Upper lobe of left lung (tissue), 6 donors: ENCODE data around the gene UBE2L3. TPM values are rescaled to one million over a fixed set of nuclear protein-coding genes. Genes with fewer than 3 reads are reported as not detected.
A peak's percentile ranks its signal among the peaks of the same experiment; 100 is the strongest.

Source experiments
- ATAC-seq, 2 donors: fragments of 200-7000 bp; cut with Tn5 transposase; one replicate each; pipeline ENCODE4 v1.9.1; 2022; ENCODE audit warnings: mild to moderate bottlenecking in 2 of 2, moderate library complexity in 2 of 2; ENCODE audit not compliant: low FRiP score in 2 of 2
- DNase-seq, 2 donors: peaks; one replicate each; pipeline ENCODE4 v3.0.0-alpha.2; 2019 to 2020
- H3K27ac ChIP-seq, 4 donors: fragments of 200-600 bp; sonication (generic); one replicate each; pipeline ENCODE4 v1.5.1; 2016 to 2019
- H3K27me3 ChIP-seq, 4 donors: fragments of 200-600 bp; sonication (generic); one replicate each; pipeline ENCODE4 v1.5.1; 2017 to 2019
- H3K36me3 ChIP-seq, 4 donors: fragments of 200-600 bp; sonication (generic); one replicate each; pipeline ENCODE4 v1.5.1; 2016 to 2019
- H3K4me1 ChIP-seq, 4 donors: fragments of 200-600 bp; sonication (generic); one replicate each; pipeline ENCODE4 v1.5.1; 2018 to 2019
- H3K4me3 ChIP-seq, 4 donors: fragments of 200-600 bp; sonication (generic); one replicate each; pipeline ENCODE4 v1.5.1; 2017 to 2019; ENCODE audit warnings: mild to moderate bottlenecking in 2 of 4, moderate library complexity in 1 of 4
- H3K9me3 ChIP-seq, 4 donors: fragments of 200-600 bp; sonication (generic); one replicate each; pipeline ENCODE4 v1.5.1; 2018 to 2019
- CTCF ChIP-seq, 6 experiments: fragments of 450-650 bp in 4 of 6; fragments of 200-600 bp in 2 of 6; sonication (generic) in 2 of 6; IDR thresholded peaks; one replicate each; pipeline ENCODE4 v1.5.1; 2016 to 2019; ENCODE audit warnings: antibody characterized with exemption in 6 of 6
- EP300 ChIP-seq, 4 donors: sonication (generic); formaldehyde crosslinking; IDR thresholded peaks; one replicate each; pipeline ENCODE4 v1.5.1; 2017; ENCODE audit warnings: antibody characterized with exemption in 4 of 4, control low read depth in 2 of 4
- POLR2A ChIP-seq, 4 donors: fragments of 450-650 bp; IDR thresholded peaks; one replicate each; pipeline ENCODE4 v1.5.1; 2016 to 2017; ENCODE audit warnings: antibody characterized with exemption in 4 of 4, mild to moderate bottlenecking in 2 of 4
- POLR2AphosphoS5 ChIP-seq, 2 donors: sonication (generic); formaldehyde crosslinking; IDR thresholded peaks; one replicate each; pipeline ENCODE4 v1.5.1; 2017; ENCODE audit warnings: antibody characterized with exemption in 2 of 2
- WGBS, 2 donors: methylation state at CpG; one replicate each; pipeline ENCODE4 v1.1.5; 2017 to 2018; 5-methylcytosine and 5-hydroxymethylcytosine counted together
- total RNA-seq, 6 donors: library from RNA; depleted of rRNA in 4 of 6; stranded (reverse); fragments of >200 nt in 4 of 6; gene quantifications; one replicate each; pipeline versions ENCODE4 v1.1.0 to v1.2.1, GENCODE V29; 2016 to 2021
- donor health status: DM: no; HTN: no; CAD: no; lungs with moderate emphysema.
- donor health status: DM: no; HTN: yes; CAD: no; lungs with severe emphysema.

The UBE2L3 gene
- total RNA-seq, 6 donors from 2014 or later = 24.1 to 45.8 (median 39.2) TPM

GRCh38 chr22:21652010-21652546 lies 84.6 kb downstream of the UBE2L3 start:
- H3K36me3 ChIP-seq = peaks cover 0 to 13% (median 0%) of the 10 kb centered on the region in 4 donors
- H3K27ac ChIP-seq = peak overlapping the region in 3 of 4 donors; percentile 17 to 49 (median 36)
- DNase-seq (peak; percentile 95 to 97), ATAC-seq (peak; percentile 88 to 96)
- H3K9me3 ChIP-seq = no peaks in the 10 kb centered on the region
- H3K4me3 ChIP-seq = peak overlapping the region; percentile 51 to 60 (median 58)
- TF ChIP-seq CTCF (IDR thresholded peaks at IDR 0.05) (no peak), POLR2A (IDR thresholded peaks at IDR 0.05) (no peak), EP300 (IDR thresholded peaks at IDR 0.05) (no peak), POLR2AphosphoS5 (IDR thresholded peaks at IDR 0.05) (no peak)
- H3K4me1 ChIP-seq = peaks cover 16 to 29% (median 19%) of the 10 kb centered on the region in 4 donors
- H3K27me3 ChIP-seq = no peaks in the 10 kb centered on the region
- 0 to 1% methylated on average over 20 to 30 of the region's 44 CpGs for WGBS, 2 donors

- TF ChIP-seq POLR2A (IDR thresholded peaks at IDR 0.05) (no peak), CTCF (IDR thresholded peaks at IDR 0.05) (no peak), POLR2AphosphoS5 (IDR thresholded peaks at IDR 0.05) (no peak)
- WGBS, 2 donors = 30 to 33% methylated on average over 15 to 23 of the region's 40 CpGs
- Histone ChIP-seq H3K4me3 (peak overlapping the region; percentile 51 to 60 (median 58)), H3K36me3 (peaks cover 0 to 10% (median 0%) of the 10 kb centered on the region in 4 donors), H3K27ac (peak overlapping the region in 1 of 4 donors; percentile 36), H3K27me3 (no peaks in the 10 kb centered on the region), H3K4me1 (peaks cover 21 to 35% (median 25%) of the 10 kb centered on the region in 4 donors), H3K9me3 (no peaks in the 10 kb centered on the region)
- DNase-seq = peak in 1 of 2 donors; percentile 57
- no peak for ATAC-seq
Measured at GRCh38 chr22:21652547-21653545, 85.3 kb downstream of the UBE2L3 start.

- H3K4me3 ChIP-seq = peak overlapping the region in 3 of 4 donors; percentile 56 to 72 (median 70)
- no peak for TF ChIP-seq EP300 (IDR thresholded peaks at IDR 0.05)
- TF ChIP-seq POLR2A (IDR thresholded peaks at IDR 0.05) = no peak
- TF ChIP-seq POLR2AphosphoS5 (IDR thresholded peaks at IDR 0.05) = no peak
- TF ChIP-seq CTCF (IDR thresholded peaks at IDR 0.05) = no peak
- no peaks in the 10 kb centered on the region for H3K9me3 ChIP-seq
- H3K27ac ChIP-seq = peak overlapping the region in 3 of 4 donors; percentile 24 to 49 (median 26)
- no peaks in the 10 kb centered on the region for H3K27me3 ChIP-seq
- ATAC-seq (no peak), DNase-seq (no peak)
- WGBS, 2 donors = 34 to 40% methylated on average over 17 of the region's 17 CpGs
- no peaks in the 10 kb centered on the region for H3K36me3 ChIP-seq
- peaks cover 13 to 28% (median 18%) of the 10 kb centered on the region in 4 donors for H3K4me1 ChIP-seq
Measured at GRCh38 chr22:21657020-21657359, 89.5 kb downstream of the UBE2L3 start.

- Histone ChIP-seq H3K4me1 (peaks cover 11 to 23% (median 14%) of the 10 kb centered on the region in 4 donors), H3K27ac (peak overlapping the region in 3 of 4 donors; percentile 24 to 49 (median 26)), H3K36me3 (no peaks in the 10 kb centered on the region), H3K4me3 (peak overlapping the region; percentile 55 to 72 (median 63)), H3K9me3 (no peaks in the 10 kb centered on the region), H3K27me3 (no peaks in the 10 kb centered on the region)
- peak; percentile 75 to 92 for ATAC-seq
- 0 to 5% methylated on average over 3 to 25 of the region's 79 CpGs for WGBS, 2 donors
- DNase-seq = peak; percentile 89 to 96
- TF ChIP-seq EP300 (IDR thresholded peaks at IDR 0.05) (no peak), POLR2A (IDR thresholded peaks at IDR 0.05) (peak in 1 of 4 donors; percentile 50), CTCF (IDR thresholded peaks at IDR 0.05) (peak in 5 of 6 experiments; percentile 17 to 56 (median 37)), POLR2AphosphoS5 (IDR thresholded peaks at IDR 0.05) (peak in 1 of 2 donors; percentile 25)
Measured at GRCh38 chr22:21657360-21658032, 90.0 kb downstream of the UBE2L3 start.
